Uterus (tissue), 2 donors: ENCODE measurements around the gene CRTC2.

Source experiments
- POLR2A ChIP-seq, 2 donors: fragments of 450-650 bp; IDR thresholded peaks; one replicate each; pipeline ENCODE4 v1.6.1; 2016; ENCODE audit warnings: antibody characterized with exemption in 2 of 2, mild to moderate bottlenecking in 1 of 2, moderate library complexity in 1 of 2
- TF ChIP-seq, protein P1 (sequence below), 4 experiments: fragments of 200-600 bp in 2 of 4; fragments of 450-650 bp in 2 of 4; sonication (generic) in 2 of 4; IDR thresholded peaks; one replicate each; pipeline ENCODE4 v1.5.1; 2016 to 2019; ENCODE audit warnings: antibody characterized with exemption in 4 of 4, mild to moderate bottlenecking in 2 of 4, moderate library complexity in 1 of 4

DNA sequence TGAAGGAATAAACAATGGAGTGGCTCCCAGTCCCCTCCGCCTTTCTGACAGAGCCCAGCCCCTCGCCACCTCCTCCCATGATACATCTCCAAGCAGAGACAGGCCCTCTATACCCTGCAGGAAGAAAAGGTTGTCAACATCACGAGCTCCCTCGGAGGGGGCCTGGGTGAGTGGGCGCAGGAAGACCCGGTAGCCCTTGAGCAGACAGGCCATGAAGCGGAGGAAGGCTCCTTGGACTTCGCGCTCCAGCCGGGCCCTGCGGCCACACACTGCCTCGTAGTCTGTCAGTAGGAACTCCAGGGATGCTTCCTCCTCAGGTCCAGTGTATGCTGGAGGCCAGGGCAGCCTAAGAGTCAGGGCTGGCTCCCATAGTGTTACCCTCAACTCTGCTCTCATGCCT, 18.9 kb downstream of the CRTC2 start:
- TF ChIP-seq, protein P1, sequence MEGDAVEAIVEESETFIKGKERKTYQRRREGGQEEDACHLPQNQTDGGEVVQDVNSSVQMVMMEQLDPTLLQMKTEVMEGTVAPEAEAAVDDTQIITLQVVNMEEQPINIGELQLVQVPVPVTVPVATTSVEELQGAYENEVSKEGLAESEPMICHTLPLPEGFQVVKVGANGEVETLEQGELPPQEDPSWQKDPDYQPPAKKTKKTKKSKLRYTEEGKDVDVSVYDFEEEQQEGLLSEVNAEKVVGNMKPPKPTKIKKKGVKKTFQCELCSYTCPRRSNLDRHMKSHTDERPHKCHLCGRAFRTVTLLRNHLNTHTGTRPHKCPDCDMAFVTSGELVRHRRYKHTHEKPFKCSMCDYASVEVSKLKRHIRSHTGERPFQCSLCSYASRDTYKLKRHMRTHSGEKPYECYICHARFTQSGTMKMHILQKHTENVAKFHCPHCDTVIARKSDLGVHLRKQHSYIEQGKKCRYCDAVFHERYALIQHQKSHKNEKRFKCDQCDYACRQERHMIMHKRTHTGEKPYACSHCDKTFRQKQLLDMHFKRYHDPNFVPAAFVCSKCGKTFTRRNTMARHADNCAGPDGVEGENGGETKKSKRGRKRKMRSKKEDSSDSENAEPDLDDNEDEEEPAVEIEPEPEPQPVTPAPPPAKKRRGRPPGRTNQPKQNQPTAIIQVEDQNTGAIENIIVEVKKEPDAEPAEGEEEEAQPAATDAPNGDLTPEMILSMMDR (IDR thresholded peaks at IDR 0.05): no peak
- TF ChIP-seq POLR2A (IDR thresholded peaks at IDR 0.05): no peak
